Islet of Langerhans (tissue), 1 donor: Measurements from ENCODE around the gene NANS.
"Not testable (repeated sequence)": the region's sequence is repeated elsewhere in the genome, so short reads cannot be mapped to it uniquely, and the experiment has no call there.

Experiments used
- FAIRE-seq: peaks from one replicate; lab custom pipeline; 2011; peaks lifted over from hg19 to GRCh38; lab: Jason Lieb, UNC

NANS gene

GRCh38 chr9:98039607-98040017, 16.9 kb upstream of the NANS start:
- FAIRE-seq, result no peak

GRCh38 chr9:98040212-98040611, 16.3 kb upstream of the NANS start:
- FAIRE-seq, result no peak

- no peak for FAIRE-seq
Observed at GRCh38 chr9:98043915-98044314, 12.6 kb upstream of the NANS start.

DNA sequence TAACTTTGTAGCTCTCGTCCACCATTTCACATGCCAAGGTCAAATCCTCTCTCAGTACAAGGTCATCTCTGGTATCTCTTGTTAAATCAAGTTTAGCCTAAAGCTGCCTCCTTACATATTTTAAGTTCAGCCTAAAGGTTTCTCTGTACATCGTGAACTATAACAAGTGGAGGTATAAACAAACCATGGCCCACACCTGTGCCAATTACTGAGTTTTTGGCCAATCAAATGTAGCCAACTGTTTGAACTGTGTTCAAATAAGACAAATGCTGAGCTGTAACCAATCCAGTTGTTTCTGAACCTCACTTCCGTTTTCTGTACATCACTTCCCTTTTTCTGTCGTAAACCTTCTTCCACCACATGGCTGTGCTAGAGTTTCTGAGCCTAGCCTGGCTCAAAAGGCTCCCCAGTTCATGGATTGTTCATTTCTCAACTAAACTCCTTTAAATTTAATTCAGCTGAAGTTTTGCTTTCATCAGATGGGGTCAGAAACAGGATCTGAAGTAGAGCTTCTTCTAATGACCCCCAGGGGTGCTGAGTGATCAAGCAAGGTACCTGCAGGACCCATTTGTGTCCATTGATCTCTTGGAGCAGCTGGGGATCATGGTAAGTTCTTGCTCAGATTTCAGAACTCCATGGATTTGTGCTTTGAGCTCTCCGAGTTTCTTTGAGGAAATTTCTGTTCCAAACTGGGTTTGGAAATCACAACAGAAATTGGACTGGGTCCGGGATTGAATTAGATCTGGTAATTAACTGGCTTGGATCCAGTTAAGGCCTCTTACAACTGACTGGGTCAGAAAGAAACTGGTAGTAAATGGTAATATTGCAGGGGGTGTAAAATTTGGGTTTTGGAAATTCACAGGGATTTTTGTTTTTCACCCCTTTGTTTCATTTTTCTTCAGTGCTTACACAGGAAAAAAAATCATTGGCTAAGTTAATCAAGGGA, 11.0 kb upstream of the NANS start:
- no peak for FAIRE-seq

GRCh38 chr9:98046180-98046543, 10.4 kb upstream of the NANS start:
- FAIRE-seq, result no peak

- no peak for FAIRE-seq
Observed at GRCh38 chr9:98047002-98047401, 9.5 kb upstream of the NANS start.

GRCh38 chr9:98049288-98050072, 7.1 kb upstream of the NANS start:
- no peak for FAIRE-seq

DNA sequence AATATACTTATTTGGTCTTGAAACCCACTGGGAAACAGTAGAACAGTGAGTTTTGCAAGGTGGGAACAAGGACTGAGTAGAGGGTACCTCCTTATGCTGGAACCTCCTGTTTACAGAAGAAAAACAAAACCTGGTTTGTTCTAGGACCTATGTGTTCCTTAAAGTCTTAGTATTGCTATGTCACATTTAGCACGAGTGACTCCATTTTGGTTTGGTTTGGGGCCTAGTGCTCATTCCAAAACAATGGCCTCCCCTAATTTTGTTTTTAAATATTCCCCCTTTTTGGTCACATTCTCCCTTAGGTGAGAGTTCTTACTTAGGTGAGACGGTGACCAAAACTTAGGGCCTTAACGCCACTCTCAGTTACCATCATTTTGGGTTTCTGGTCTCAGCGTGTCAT, 6.2 kb upstream of the NANS start:
- no peak for FAIRE-seq

GRCh38 chr9:98054376-98054951, 2.1 kb upstream of the NANS start:
- no peak for FAIRE-seq

- no peak for FAIRE-seq
Observed at GRCh38 chr9:98057138-98057799, 737 bp downstream of the NANS start.

- no peak for FAIRE-seq
Observed at GRCh38 chr9:98062161-98062560, 5.6 kb downstream of the NANS start.

GRCh38 chr9:98064623-98065392, 8.3 kb downstream of the NANS start:
- no peak for FAIRE-seq

DNA sequence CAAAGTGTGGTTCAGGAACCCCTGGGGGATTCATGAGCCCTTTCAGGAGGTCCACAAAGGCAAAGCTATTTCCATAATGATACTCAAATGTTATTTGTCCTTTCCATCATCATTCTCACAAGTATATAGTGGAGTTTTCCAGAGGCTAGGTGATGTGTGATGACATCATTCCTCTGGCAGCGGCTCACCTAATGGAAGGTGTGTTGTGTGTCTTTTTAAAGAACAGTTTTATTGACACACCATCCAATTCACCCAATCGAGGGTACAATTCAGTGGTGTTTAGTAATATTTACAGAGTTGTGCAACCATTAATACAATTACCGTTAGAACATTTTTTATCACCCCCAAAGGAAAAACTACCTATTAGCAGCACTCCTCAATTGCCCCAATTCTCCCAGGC, 9.7 kb downstream of the NANS start:
- no peak for FAIRE-seq

DNA sequence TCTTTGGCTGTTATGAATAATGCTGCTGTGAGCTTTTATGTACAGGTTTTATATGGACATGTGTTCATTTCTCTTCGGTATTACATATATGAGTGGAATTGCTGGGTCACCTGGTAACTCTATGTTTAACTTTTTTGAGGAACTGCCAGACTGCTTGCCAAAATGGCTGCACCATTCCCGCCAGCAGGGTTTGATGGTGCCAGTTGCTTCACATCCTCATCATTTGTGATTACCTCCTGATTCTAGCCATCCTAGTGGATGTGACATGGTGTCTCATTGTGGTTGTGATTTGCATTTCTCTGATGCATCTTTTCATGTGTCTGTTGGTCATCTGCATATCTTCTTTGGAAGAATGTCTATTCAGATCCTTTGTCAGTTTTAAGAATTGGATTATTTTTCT, 10.7 kb downstream of the NANS start:
- FAIRE-seq, result no peak

DNA sequence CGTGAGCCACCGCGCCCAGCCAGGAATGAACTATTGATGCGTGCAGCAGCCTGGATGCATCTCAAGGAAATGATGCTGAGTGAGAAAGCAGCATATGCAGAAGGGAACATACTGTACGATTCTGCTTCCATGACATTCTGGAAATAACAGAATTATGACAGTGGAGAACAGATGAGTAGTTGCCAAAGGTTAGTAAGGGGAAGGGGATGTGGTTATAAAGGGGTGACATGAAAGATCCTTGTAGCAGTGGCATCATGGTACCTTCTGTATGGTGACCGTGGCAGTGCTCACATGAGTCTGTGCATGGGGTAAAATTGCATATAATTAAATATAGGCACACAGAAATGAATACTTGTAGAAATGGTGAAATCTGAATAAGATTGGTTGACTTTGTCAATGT, 13.0 kb downstream of the NANS start:
- no peak for FAIRE-seq

- FAIRE-seq, result no peak
Observed at GRCh38 chr9:98070704-98071103, 14.2 kb downstream of the NANS start.

DNA sequence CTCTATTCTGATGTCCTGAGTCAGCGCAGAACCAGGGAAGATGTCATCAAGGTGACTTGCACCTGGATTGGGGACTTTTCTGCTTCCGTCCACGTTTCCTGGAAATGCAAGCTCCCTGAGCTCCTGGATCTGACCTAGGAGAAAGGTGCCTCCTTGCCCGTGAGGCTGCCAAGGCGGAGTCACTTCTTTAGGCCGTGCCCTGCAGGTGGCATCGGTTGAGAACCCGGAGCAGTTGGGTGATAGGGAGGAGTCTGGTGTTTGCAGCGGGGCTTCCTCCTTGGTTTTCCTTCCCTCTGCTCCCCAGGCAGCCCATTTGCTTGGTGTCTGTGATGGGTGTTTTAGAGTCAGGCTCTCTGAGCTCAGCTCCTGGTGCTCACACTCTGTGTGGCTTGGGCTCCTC, 15.2 kb downstream of the NANS start:
- no peak for FAIRE-seq

- FAIRE-seq, result no peak
Observed at GRCh38 chr9:98074115-98074990, 17.8 kb downstream of the NANS start.

GRCh38 chr9:98075332-98075805, 18.8 kb downstream of the NANS start:
- FAIRE-seq, result no peak

DNA sequence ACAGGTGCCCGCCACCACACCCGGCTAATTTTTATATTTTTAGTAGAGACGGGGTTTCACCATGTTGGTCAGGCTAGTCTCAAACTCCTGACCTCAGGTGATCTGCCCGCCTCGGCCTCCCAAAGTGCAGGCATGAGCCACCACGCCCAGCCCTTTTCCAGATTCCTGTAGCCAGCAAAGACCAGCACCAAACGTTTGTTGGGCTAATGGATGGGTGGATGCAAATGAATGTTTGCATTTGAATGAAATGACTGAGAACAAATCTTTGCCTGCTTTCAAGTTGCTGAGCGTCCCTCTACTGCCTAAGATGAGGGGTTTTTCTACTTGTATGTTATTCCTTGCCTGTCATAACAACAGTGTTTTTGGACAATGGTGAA, 20.0 kb downstream of the NANS start:
- not testable (repeated sequence) for FAIRE-seq

GRCh38 chr9:98078895-98079294, 22.4 kb downstream of the NANS start:
- no peak for FAIRE-seq
